Ishikawa (cell line): ENCODE data around the gene MAP3K15.

ENCODE experiments used
- CEBPB ChIP-seq: IDR thresholded peaks from 2 replicates; pipeline ENCODE4 v1.6.1; 2012
- RAD21 ChIP-seq: IDR thresholded peaks from 2 replicates; pipeline ENCODE4 v1.6.1; 2012; ENCODE audit warnings: low read depth
- TAF1 ChIP-seq: IDR thresholded peaks from 2 replicates; pipeline ENCODE4 v1.6.1; 2012; ENCODE audit warnings: low read depth, mild to moderate bottlenecking
- YY1 ChIP-seq: IDR thresholded peaks from 2 replicates; pipeline ENCODE4 v1.6.1; 2012; ENCODE audit warnings: low read depth
- ZBTB7A ChIP-seq: IDR thresholded peaks from 2 replicates; pipeline ENCODE4 v1.6.1; 2012; ENCODE audit warnings: low read depth
- TF ChIP-seq, protein P1 (sequence below): IDR thresholded peaks from 2 replicates; pipeline ENCODE4 v1.6.1; 2012
- TF ChIP-seq, protein P2 (sequence below): IDR thresholded peaks from 2 replicates; pipeline ENCODE4 v1.6.1; 2012; ENCODE audit warnings: low read depth, mild to moderate bottlenecking

DNA sequence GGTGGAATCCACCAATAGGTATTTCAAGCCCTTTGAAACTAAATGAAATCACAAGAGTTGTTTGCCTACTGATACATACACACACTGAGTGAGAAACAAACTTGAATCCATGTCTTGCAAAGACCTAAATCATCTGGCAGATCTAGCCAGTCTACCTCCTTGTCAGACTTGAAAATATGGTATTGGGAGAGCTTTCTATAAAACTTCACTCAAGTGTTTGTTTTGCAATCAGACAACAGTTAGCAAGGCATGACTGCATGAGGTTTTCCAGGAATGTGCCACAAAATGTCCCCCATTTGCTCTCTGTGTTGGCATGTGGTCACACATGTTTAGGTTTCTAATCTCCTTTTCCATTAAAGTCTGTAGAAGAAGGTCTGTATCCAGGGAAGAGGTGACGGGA is 52.4 kb downstream of the MAP3K15 start:
- TF ChIP-seq YY1 (no peak), TAF1 (no peak), ZBTB7A (no peak), RAD21 (no peak), CEBPB (no peak)
- TF ChIP-seq, protein P1, sequence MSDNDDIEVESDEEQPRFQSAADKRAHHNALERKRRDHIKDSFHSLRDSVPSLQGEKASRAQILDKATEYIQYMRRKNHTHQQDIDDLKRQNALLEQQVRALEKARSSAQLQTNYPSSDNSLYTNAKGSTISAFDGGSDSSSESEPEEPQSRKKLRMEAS, result no peak
- TF ChIP-seq, protein P2, sequence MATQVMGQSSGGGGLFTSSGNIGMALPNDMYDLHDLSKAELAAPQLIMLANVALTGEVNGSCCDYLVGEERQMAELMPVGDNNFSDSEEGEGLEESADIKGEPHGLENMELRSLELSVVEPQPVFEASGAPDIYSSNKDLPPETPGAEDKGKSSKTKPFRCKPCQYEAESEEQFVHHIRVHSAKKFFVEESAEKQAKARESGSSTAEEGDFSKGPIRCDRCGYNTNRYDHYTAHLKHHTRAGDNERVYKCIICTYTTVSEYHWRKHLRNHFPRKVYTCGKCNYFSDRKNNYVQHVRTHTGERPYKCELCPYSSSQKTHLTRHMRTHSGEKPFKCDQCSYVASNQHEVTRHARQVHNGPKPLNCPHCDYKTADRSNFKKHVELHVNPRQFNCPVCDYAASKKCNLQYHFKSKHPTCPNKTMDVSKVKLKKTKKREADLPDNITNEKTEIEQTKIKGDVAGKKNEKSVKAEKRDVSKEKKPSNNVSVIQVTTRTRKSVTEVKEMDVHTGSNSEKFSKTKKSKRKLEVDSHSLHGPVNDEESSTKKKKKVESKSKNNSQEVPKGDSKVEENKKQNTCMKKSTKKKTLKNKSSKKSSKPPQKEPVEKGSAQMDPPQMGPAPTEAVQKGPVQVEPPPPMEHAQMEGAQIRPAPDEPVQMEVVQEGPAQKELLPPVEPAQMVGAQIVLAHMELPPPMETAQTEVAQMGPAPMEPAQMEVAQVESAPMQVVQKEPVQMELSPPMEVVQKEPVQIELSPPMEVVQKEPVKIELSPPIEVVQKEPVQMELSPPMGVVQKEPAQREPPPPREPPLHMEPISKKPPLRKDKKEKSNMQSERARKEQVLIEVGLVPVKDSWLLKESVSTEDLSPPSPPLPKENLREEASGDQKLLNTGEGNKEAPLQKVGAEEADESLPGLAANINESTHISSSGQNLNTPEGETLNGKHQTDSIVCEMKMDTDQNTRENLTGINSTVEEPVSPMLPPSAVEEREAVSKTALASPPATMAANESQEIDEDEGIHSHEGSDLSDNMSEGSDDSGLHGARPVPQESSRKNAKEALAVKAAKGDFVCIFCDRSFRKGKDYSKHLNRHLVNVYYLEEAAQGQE, result no peak
